Activated CD4-positive, alpha-beta memory T cell treated with anti-CD3 and anti-CD28 coated beads, Interleukin-2, amount 10 ng/mL, durations not matched to agents 7 days and 5 days (primary cell): ENCODE measurements around the gene POU6F1. TPM values are rescaled to one million over a fixed set of nuclear protein-coding genes. Genes with fewer than 3 reads are reported as not detected.
A peak's percentile ranks its signal among the peaks of the same experiment; 100 is the strongest.
"Not testable (repeated sequence)": the region's sequence is repeated elsewhere in the genome, so short reads cannot be mapped to it uniquely, and the experiment has no call there.

Experiments used
- CTCF ChIA-PET: fragments of 350-600 bp; sonication (Branson Sonifier 250); formaldehyde crosslinking; loops from one replicate; lab custom pipeline; 2021; ENCODE audit warnings: antibody characterized with exemption, inconsistent platforms; lab: Charles Lee
- POLR2A ChIA-PET: fragments of 350-600 bp; sonication (Branson Sonifier 250); formaldehyde crosslinking; loops from one replicate; lab custom pipeline; 2021; ENCODE audit warnings: antibody characterized with exemption; lab: Charles Lee
- DNase-seq: peaks from one replicate; pipeline ENCODE4 v3.0.0-alpha.2; 2020
- H3K27ac Mint-ChIP-seq: one replicate; pipeline ENCODE4 v1.8.0; 2021; ENCODE audit warnings: mild to moderate bottlenecking, mixed read lengths
- H3K27me3 Mint-ChIP-seq: one replicate; pipeline ENCODE4 v1.8.0; 2021; ENCODE audit warnings: mixed read lengths
- H3K36me3 Mint-ChIP-seq: one replicate; pipeline ENCODE4 v1.8.0; 2021; ENCODE audit warnings: low read depth, mixed read lengths
- H3K4me1 Mint-ChIP-seq: one replicate; pipeline ENCODE4 v1.8.0; 2021; ENCODE audit warnings: mixed read lengths
- H3K4me3 Mint-ChIP-seq: one replicate; pipeline ENCODE4 v1.8.0; 2021; ENCODE audit warnings: mild to moderate bottlenecking, mixed read lengths
- H3K9me3 Mint-ChIP-seq: one replicate; pipeline ENCODE4 v1.8.0; 2021; ENCODE audit warnings: mixed read lengths
- total RNA-seq, 2 experiments: library from RNA; stranded (reverse); gene quantifications; one replicate each; pipeline ENCODE4 v1.2.3, GENCODE V29; 2021

The POU6F1 gene
- 1 to 10 TPM; 4.1 to 4.8 TPM for total RNA-seq

- POLR2A ChIA-PET, result interaction anchor here (0.6 to 5.2 kb wide), 22 partner anchors 10 to 1258 kb away, joined by 3 to 68 read pairs (median 4); partner anchors contain the start of genes ATF1, BIN2, CSRNP2 and DAZAP2
- H3K4me1 Mint-ChIP-seq, result peaks cover 16% of the 10 kb centered on the region
These were observed at the start of gene POU6F1 for GRCh38 chr12:51217968-51218606. Gene POU6F1, minus strand, starts transcription at chr12:51218062. Its CDS starts 11,226 bp downstream, at chr12:51206836.

GRCh38 chr12:51265024-51265423 lies 47.2 kb upstream of the POU6F1 start:
- Mint-ChIP-seq H3K27ac (peak overlapping the region; percentile 42), H3K36me3 (peaks cover 3% of the 10 kb centered on the region), H3K27me3 (peaks cover 11% of the 10 kb centered on the region), H3K4me1 (peaks cover 26% of the 10 kb centered on the region), H3K4me3 (peak overlapping the region; percentile 25), H3K9me3 (no peaks in the 10 kb centered on the region)
- ChIA-PET POLR2A (no interaction called here), CTCF (no interaction called here)
- no peak for DNase-seq

More at GRCh38 chr12:51217968-51218606, at the start of gene POU6F1:
- CTCF ChIA-PET, result interaction anchor here (0.5 to 3.3 kb wide), 20 partner anchors 9 to 453 kb away, joined by 3 to 18 read pairs (median 4); partner anchors contain the start of genes DAZAP2, SLC11A2 and SMAGP
- Mint-ChIP-seq H3K9me3 (no peaks in the 10 kb centered on the region), H3K36me3 (peaks cover 2% of the 10 kb centered on the region), H3K27ac (peak within 1 kb of the TSS; percentile 65), H3K27me3 (no peaks in the 10 kb centered on the region), H3K4me3 (peak within 1 kb of the TSS; percentile 79)
- DNase-seq, result peak; percentile 72

GRCh38 chr12:51264297-51264696 lies 46.4 kb upstream of the POU6F1 start:
- DNase-seq, result no peak
- ChIA-PET CTCF (interaction anchor here (2.8 kb wide), 1 partner anchor 76 kb away, joined by 19 read pairs; no protein-coding TSS in a partner anchor), POLR2A (interaction anchor here (0.8 to 1.5 kb wide), 2 partner anchors 19 to 77 kb away, joined by 3 read pairs; no protein-coding TSS in a partner anchor)
- peaks cover 23% of the 10 kb centered on the region for H3K4me1 Mint-ChIP-seq
- peaks cover 3% of the 10 kb centered on the region for H3K36me3 Mint-ChIP-seq
- H3K27me3 Mint-ChIP-seq, result peaks cover 9% of the 10 kb centered on the region
- no peak overlapping the region for H3K4me3 Mint-ChIP-seq
- H3K27ac Mint-ChIP-seq, result no peak overlapping the region
- H3K9me3 Mint-ChIP-seq, result no peaks in the 10 kb centered on the region

- H3K27ac Mint-ChIP-seq, result no peak overlapping the region
These were observed 45.5 kb upstream of the POU6F1 start for GRCh38 chr12:51263341-51263740.

GRCh38 chr12:51262758-51263177 lies 44.9 kb upstream of the POU6F1 start:
- H3K27me3 Mint-ChIP-seq, result peaks cover 2% of the 10 kb centered on the region
- POLR2A ChIA-PET, result interaction anchor here (1.0 to 1.7 kb wide), 3 partner anchors 17 to 21 kb away, joined by 3 to 4 read pairs (median 3); no protein-coding TSS in a partner anchor
- no peaks in the 10 kb centered on the region for H3K9me3 Mint-ChIP-seq
- no peak overlapping the region for H3K4me3 Mint-ChIP-seq
- no peak overlapping the region for H3K27ac Mint-ChIP-seq
- peak; percentile 48 for DNase-seq
- H3K36me3 Mint-ChIP-seq, result peaks cover 3% of the 10 kb centered on the region
- CTCF ChIA-PET, result interaction anchor here (0.6 to 2.8 kb wide), 8 partner anchors 10 to 431 kb away, joined by 3 to 19 read pairs (median 4); no protein-coding TSS in a partner anchor
- peaks cover 18% of the 10 kb centered on the region for H3K4me1 Mint-ChIP-seq

More at GRCh38 chr12:51263341-51263740, 45.5 kb upstream of the POU6F1 start:
- ChIA-PET CTCF (interaction anchor here (1.1 to 2.8 kb wide), 7 partner anchors 10 to 106 kb away, joined by 3 to 19 read pairs (median 4); no protein-coding TSS in a partner anchor), POLR2A (interaction anchor here (1.0 to 1.5 kb wide), 2 partner anchors 18 to 22 kb away, joined by 3 read pairs; no protein-coding TSS in a partner anchor)
- H3K27me3 Mint-ChIP-seq, result peaks cover 2% of the 10 kb centered on the region
- H3K4me3 Mint-ChIP-seq, result no peak overlapping the region
- peaks cover 3% of the 10 kb centered on the region for H3K36me3 Mint-ChIP-seq
- peaks cover 18% of the 10 kb centered on the region for H3K4me1 Mint-ChIP-seq
- H3K9me3 Mint-ChIP-seq, result no peaks in the 10 kb centered on the region
- DNase-seq, result no peak

DNA sequence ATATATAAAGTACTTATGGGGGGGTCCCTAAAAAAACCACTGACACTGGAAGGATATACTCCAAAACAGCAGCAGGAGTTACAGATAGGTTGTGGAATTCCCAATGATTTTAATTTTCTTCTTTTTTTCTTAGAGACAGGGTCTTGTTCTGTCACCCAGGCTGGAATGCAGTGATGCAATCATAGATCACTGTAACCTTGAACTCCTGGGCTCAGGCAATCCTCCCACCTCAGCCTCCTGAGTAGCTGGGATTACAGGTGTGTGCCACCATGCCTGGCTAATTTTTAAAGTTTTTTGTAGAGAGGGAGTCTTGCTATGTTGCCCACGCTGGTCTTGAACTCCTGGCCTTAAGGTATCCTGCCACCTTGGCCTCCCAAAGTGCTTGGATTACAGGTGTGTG lies 41.7 kb upstream of the POU6F1 start:
- H3K4me3 Mint-ChIP-seq, H3K27ac Mint-ChIP-seq, H3K9me3 Mint-ChIP-seq, H3K27me3 Mint-ChIP-seq, H3K36me3 Mint-ChIP-seq, H3K4me1 Mint-ChIP-seq, POLR2A ChIA-PET, DNase-seq: not testable (repeated sequence)
- CTCF ChIA-PET, result interaction anchor here (0.6 kb wide), 1 partner anchor 102 kb away, joined by 4 read pairs; no protein-coding TSS in a partner anchor

GRCh38 chr12:51254536-51254935 lies 36.7 kb upstream of the POU6F1 start:
- POLR2A ChIA-PET, result interaction anchor here (0.8 to 1.9 kb wide), 3 partner anchors 9 to 15 kb away, joined by 3 to 5 read pairs (median 3); no protein-coding TSS in a partner anchor
- CTCF ChIA-PET, result interaction anchor here (1.2 kb wide), 1 partner anchor 202 kb away, joined by 3 read pairs; no protein-coding TSS in a partner anchor
- no peak for DNase-seq

DNA sequence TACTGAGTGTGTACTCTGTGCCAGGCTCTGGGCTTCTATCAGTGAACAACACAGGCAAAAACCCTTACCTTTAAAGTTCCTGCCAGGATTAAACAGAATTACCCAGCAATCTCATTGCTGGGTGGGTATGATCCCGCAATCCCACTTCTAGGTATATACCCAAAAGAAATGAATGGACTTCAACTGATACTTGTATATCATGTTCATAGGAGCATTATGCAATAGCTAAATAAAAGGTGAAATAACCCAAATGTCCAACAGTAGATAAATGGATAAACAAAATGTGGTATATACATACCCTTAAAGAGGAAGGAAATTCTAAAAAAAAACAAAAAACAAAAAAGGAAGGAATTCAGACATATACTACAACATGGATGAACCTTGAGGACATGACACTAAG lies 35.4 kb upstream of the POU6F1 start:
- no peak for DNase-seq
- Mint-ChIP-seq H3K27me3 (no peaks in the 10 kb centered on the region), H3K9me3 (no peaks in the 10 kb centered on the region), H3K36me3 (peaks cover 2% of the 10 kb centered on the region), H3K4me1 (peaks cover 6% of the 10 kb centered on the region), H3K27ac (no peak overlapping the region), H3K4me3 (no peak overlapping the region)
- ChIA-PET CTCF (interaction anchor here (0.8 to 1.8 kb wide), 11 partner anchors 8 to 427 kb away, joined by 3 to 8 read pairs (median 3); no protein-coding TSS in a partner anchor), POLR2A (interaction anchor here (0.8 to 1.9 kb wide), 4 partner anchors 9 to 35 kb away, joined by 5 to 7 read pairs (median 6); partner anchors contain the start of genes DAZAP2 and POU6F1)

More at GRCh38 chr12:51254536-51254935, 36.7 kb upstream of the POU6F1 start:
- Mint-ChIP-seq H3K27ac (no peak overlapping the region), H3K36me3 (no peaks in the 10 kb centered on the region), H3K27me3 (no peaks in the 10 kb centered on the region), H3K4me3 (no peak overlapping the region), H3K9me3 (no peaks in the 10 kb centered on the region), H3K4me1 (peaks cover 4% of the 10 kb centered on the region)

- Mint-ChIP-seq H3K36me3 (peaks cover 26% of the 10 kb centered on the region), H3K27ac (peak overlapping the region; percentile 62)
- POLR2A ChIA-PET, result interaction anchor here (1.3 kb wide), 1 partner anchor 9 kb away, joined by 8 read pairs; the partner anchor contains the start of gene DAZAP2
These were observed 29.8 kb upstream of the POU6F1 start for GRCh38 chr12:51247523-51248206.

DNA sequence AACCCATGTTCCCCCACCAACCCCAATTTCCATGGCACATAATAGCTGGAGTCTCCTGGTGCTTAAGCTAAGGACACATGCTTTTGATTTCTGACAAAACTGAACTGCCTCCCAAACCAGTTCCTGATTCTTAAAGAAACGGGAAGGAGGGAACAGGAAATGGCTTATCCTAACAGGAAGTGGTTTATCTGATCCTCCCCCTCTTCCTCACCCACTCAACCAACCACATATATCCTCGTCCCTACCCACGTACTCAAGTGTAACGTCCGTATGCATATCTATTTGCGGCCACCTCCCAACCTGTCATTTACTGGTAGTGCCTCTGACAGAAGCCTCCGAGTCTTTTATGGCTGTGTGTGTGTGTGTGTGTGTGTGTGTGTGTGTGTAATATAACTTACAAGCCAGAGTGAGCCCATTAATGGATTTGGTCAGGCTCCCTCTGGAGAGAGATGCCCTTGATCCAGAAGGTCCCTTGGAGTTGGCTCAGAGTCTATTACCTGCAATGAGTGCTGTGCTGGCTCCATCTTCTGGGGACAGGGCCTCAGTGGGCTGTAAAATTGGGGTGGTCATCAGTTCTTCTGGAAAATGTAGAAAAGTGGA lies 28.5 kb upstream of the POU6F1 start:
- ChIA-PET POLR2A (interaction anchor here (0.9 to 3.8 kb wide), 8 partner anchors 9 to 198 kb away, joined by 3 to 20 read pairs (median 4); partner anchors contain the start of genes CSRNP2, LETMD1 and POU6F1), CTCF (no interaction called here)
- H3K27ac Mint-ChIP-seq, result peak overlapping the region; percentile 77
- peaks cover 48% of the 10 kb centered on the region for H3K4me1 Mint-ChIP-seq
- no peaks in the 10 kb centered on the region for H3K27me3 Mint-ChIP-seq
- no peaks in the 10 kb centered on the region for H3K9me3 Mint-ChIP-seq
- peaks cover 38% of the 10 kb centered on the region for H3K36me3 Mint-ChIP-seq
- peak overlapping the region; percentile 1 for H3K4me3 Mint-ChIP-seq
- DNase-seq, result peak; percentile 57

More at GRCh38 chr12:51247523-51248206, 29.8 kb upstream of the POU6F1 start:
- Mint-ChIP-seq H3K4me1 (peaks cover 42% of the 10 kb centered on the region), H3K27me3 (no peaks in the 10 kb centered on the region), H3K9me3 (no peaks in the 10 kb centered on the region), H3K4me3 (no peak overlapping the region)
- CTCF ChIA-PET, result no interaction called here
- no peak for DNase-seq

- Mint-ChIP-seq H3K27me3 (no peaks in the 10 kb centered on the region), H3K9me3 (no peaks in the 10 kb centered on the region), H3K27ac (peak overlapping the region; percentile 77), H3K4me1 (peaks cover 54% of the 10 kb centered on the region), H3K36me3 (peaks cover 44% of the 10 kb centered on the region), H3K4me3 (no peak overlapping the region)
- ChIA-PET CTCF (interaction anchor here (1.0 kb wide), 1 partner anchor 27 kb away, joined by 3 read pairs; the partner anchor contains the start of gene POU6F1), POLR2A (interaction anchor here (0.9 to 3.8 kb wide), 8 partner anchors 9 to 197 kb away, joined by 3 to 20 read pairs (median 4); partner anchors contain the start of genes CSRNP2, LETMD1 and POU6F1)
- no peak for DNase-seq
These were observed 27.8 kb upstream of the POU6F1 start for GRCh38 chr12:51245476-51246253.
